K562 (cell line): ENCODE results near the gene POU4F1. TPM values are rescaled to one million over a fixed set of nuclear protein-coding genes. Genes with fewer than 3 reads are reported as not detected.

Source experiments
- CBFA2T2 ChIP-seq: fragments of 450-650 bp; conservative IDR thresholded peaks from 2 replicates; pipeline ENCODE4 v1.6.1; 2017; ENCODE audit warnings: mild to moderate bottlenecking
- CREM ChIP-seq: IDR thresholded peaks from 2 replicates; pipeline ENCODE4 v1.6.1; 2014; ENCODE audit warnings: antibody characterized with exemption, low read depth
- HINFP ChIP-seq: fragments of 450-650 bp; conservative IDR thresholded peaks from 2 replicates; pipeline ENCODE4 v1.6.1; 2016; ENCODE audit warnings: missing genetic modification characterization, low read depth, mild to moderate bottlenecking, control low read depth, missing compliant biosample characterization
- HSF4 ChIP-seq: fragments of 250-450 bp; sonication (Bioruptor Pico); IDR thresholded peaks from 2 replicates; pipeline ENCODE4 v2.1.2; 2022; ENCODE audit warnings: mild to moderate bottlenecking, moderate library complexity, borderline replicate concordance
- MCM2 ChIP-seq: fragments of 450-650 bp; IDR thresholded peaks from 2 replicates; pipeline ENCODE4 v1.6.1; 2017; ENCODE audit warnings: low read depth, mild to moderate bottlenecking
- MNT ChIP-seq, 2 experiments: fragments of 450-650 bp; conservative IDR thresholded peaks; 2 replicates each; pipeline ENCODE4 v1.6.1; 2017; ENCODE audit warnings: mild to moderate bottlenecking in 2 of 2, moderate library complexity in 2 of 2
- NR2F6 ChIP-seq: fragments of 450-650 bp; formaldehyde crosslinking; IDR thresholded peaks from 2 replicates; pipeline ENCODE4 v1.4.0; 2020; ENCODE audit warnings: mild to moderate bottlenecking
- OTX1 ChIP-seq: fragments of 450-650 bp; formaldehyde crosslinking; IDR thresholded peaks from 2 replicates; pipeline ENCODE4 v1.4.0; 2022; ENCODE audit warnings: mild to moderate bottlenecking
- RBM15 ChIP-seq: fragments of 200-400 bp; formaldehyde crosslinking; IDR thresholded peaks from 2 replicates; pipeline ENCODE4 v1.6.1; 2018; ENCODE audit warnings: mild to moderate bottlenecking, low read length, moderate library complexity; ENCODE audit not compliant: insufficient read depth
- SMAD4 ChIP-seq: fragments of 250-450 bp; sonication (Bioruptor Pico); conservative IDR thresholded peaks from 2 replicates; pipeline ENCODE4 v1.8.0; 2021; ENCODE audit warnings: inconsistent platforms, mild to moderate bottlenecking, moderate library complexity
- SRSF9 ChIP-seq: fragments of 200-400 bp; formaldehyde crosslinking; IDR thresholded peaks from 2 replicates; pipeline ENCODE4 v1.6.1; 2017; ENCODE audit warnings: low read depth, low read length, borderline replicate concordance
- TEAD2 ChIP-seq: fragments of 450-650 bp; IDR thresholded peaks from 2 replicates; pipeline ENCODE4 v1.6.1; 2016; ENCODE audit warnings: missing genetic modification characterization, control low read depth, missing compliant biosample characterization
- THRB ChIP-seq: fragments of 450-650 bp; formaldehyde crosslinking; conservative IDR thresholded peaks from 2 replicates; pipeline ENCODE4 v1.4.0; 2022; ENCODE audit warnings: mild to moderate bottlenecking, missing genetic modification characterization
- TRIM25 ChIP-seq: fragments of 450-650 bp; IDR thresholded peaks from 2 replicates; pipeline ENCODE4 v1.7.0; 2016; ENCODE audit warnings: borderline replicate concordance
- UBTF ChIP-seq, 2 experiments: IDR thresholded peaks; 2 replicates each; pipeline ENCODE4 v1.6.1; 2012; ENCODE audit warnings: improper control_type of control experiment in 2 of 2, low read depth in 2 of 2, low read length in 2 of 2, borderline replicate concordance in 1 of 2
- ZBTB2 ChIP-seq: fragments of 450-650 bp; IDR thresholded peaks from 2 replicates; pipeline ENCODE4 v1.6.1; 2016; ENCODE audit warnings: antibody characterized with exemption
- ZNF41 ChIP-seq: fragments of 250-450 bp; sonication (Bioruptor Pico); conservative IDR thresholded peaks from 2 replicates; pipeline ENCODE4 v1.4.0; 2020; ENCODE audit warnings: mild to moderate bottlenecking
- polyA plus RNA-seq, 8 experiments: library from polyadenylated mRNA; depleted of rRNA in 4 of 8; stranded (reverse) in 5 of 8; unstranded in 3 of 8; fragments of >200 nt; fragmentation: Nextera tagmentation in 2 of 8; fragmentation: Illumina TruSeq in 1 of 8; extraction: Ambion mirVana in 2 of 8; extraction: Trizol in 1 of 8; gene quantifications; 2 replicates each; pipeline versions ENCODE4 v1.2.1 to v1.2.3, GENCODE V29; 2011 to 2014; ENCODE audit warnings: inconsistent platforms in 1 of 8, missing spikeins in 1 of 8
- total RNA-seq, 7 experiments: library from RNA; depleted of rRNA in 6 of 7; stranded (reverse); fragments of >200 nt in 6 of 7; fragmentation: Illumina TruSeq in 2 of 7; extraction: Trizol in 2 of 7; gene quantifications; 2 replicates each; pipeline versions ENCODE4 v1.2.1 to v1.2.3, GENCODE V29; 2011 to 2021; ENCODE audit warnings: low replicate concordance in 1 of 7

The POU4F1 gene
- total and polyA plus RNA-seq, 9 of the 15 experiments (the other 6 are each of a cell fraction or from before 2014, with no cell fraction given), result 0.61 to 2.8 (median 1.5) TPM

GRCh38 chr13:78603240-78603957, at the start of gene POU4F1 (continued):
- TF ChIP-seq THRB (CRISPR knock-in tag), result no peak
- no peak for TF ChIP-seq HINFP (tag)
- no peak for TF ChIP-seq NR2F6 (CRISPR knock-in tag)
- no peak for TF ChIP-seq ZNF41
- 0 out of 2 replicates have a peak, but pooled peaks have one; percentile 35 for TF ChIP-seq ZBTB2
- no peak for TF ChIP-seq TEAD2 (tag)
- no peak for TF ChIP-seq CBFA2T2
- no peak for TF ChIP-seq RBM15
- TF ChIP-seq TRIM25, result no peak
- no peak for TF ChIP-seq MCM2
- no peak for TF ChIP-seq OTX1 (CRISPR knock-in tag)
- peak in 1 of 2 experiments; percentile 64; a peak in 2 of 4 replicates for TF ChIP-seq MNT (conservative IDR thresholded peaks at IDR 0.05)
- no peak for TF ChIP-seq UBTF (IDR thresholded peaks at IDR 0.05; ENCODE audit: borderline replicate concordance in 1 of 2, low read depth in 2 of 2, low read length in 2 of 2)
- no peak for TF ChIP-seq HSF4 (CRISPR knock-in tag)
- no peak for TF ChIP-seq SRSF9
- no peak for TF ChIP-seq SMAD4 (CRISPR knock-in tag)
- peak; percentile 38; the same call in 1 of the 2 replicates for TF ChIP-seq CREM
